A549 (cell line): ENCODE results near the gene NDUFB4.

ENCODE experiments used
- CEBPB ChIP-seq, 2 experiments: fragments of >200 bp in 1 of 2; sonication (Bioruptor Twin) in 1 of 2; formaldehyde crosslinking in 1 of 2; IDR thresholded peaks; 2 replicates each; pipeline ENCODE4 v1.6.1; 2012 to 2016
- EHMT2 ChIP-seq: fragments of 200-600 bp; sonication (generic); IDR thresholded peaks from 2 replicates; pipeline ENCODE4 v1.6.1; 2016; ENCODE audit warnings: antibody characterized with exemption, low read depth, mild to moderate bottlenecking, moderate library complexity
- HOXA7 ChIP-seq: fragments of 250-450 bp; sonication (Bioruptor Pico); IDR thresholded peaks from 2 replicates; pipeline ENCODE4 v1.5.0; 2020; ENCODE audit warnings: mild to moderate bottlenecking, moderate library complexity
- JUN ChIP-seq, 2 experiments: fragments of >200 bp; sonication (Bioruptor Twin); formaldehyde crosslinking; IDR thresholded peaks; 2 replicates in 1 of 2; 3 replicates in 1 of 2; pipeline ENCODE4 v1.6.1; 2016 to 2017
- KDM1A ChIP-seq: fragments of 200-600 bp; sonication (generic); IDR thresholded peaks from 2 replicates; pipeline ENCODE4 v1.6.1; 2016; ENCODE audit warnings: low read depth, mild to moderate bottlenecking
- POLR2AphosphoS2 ChIP-seq: conservative IDR thresholded peaks from 2 replicates; pipeline ENCODE4 v1.6.1; 2012; ENCODE audit warnings: low read length, improper control_type of control experiment, inconsistent platforms
- RNF2 ChIP-seq: fragments of 200-600 bp; sonication (generic); IDR thresholded peaks from 2 replicates; pipeline ENCODE4 v1.6.1; 2016; ENCODE audit warnings: low read depth, mild to moderate bottlenecking, antibody characterized with exemption, moderate library complexity, borderline replicate concordance
- TP53 ChIP-seq: fragments of 250-450 bp; sonication (Bioruptor Pico); IDR thresholded peaks from 2 replicates; pipeline ENCODE4 v1.5.0; 2021; ENCODE audit warnings: mild to moderate bottlenecking, moderate library complexity
- TF ChIP-seq, protein P1 (sequence below): fragments of >200 bp; sonication (Bioruptor Twin); formaldehyde crosslinking; IDR thresholded peaks from 3 replicates; pipeline ENCODE4 v1.5.1; 2016
- TF ChIP-seq, protein P2 (sequence below): IDR thresholded peaks from 2 replicates; pipeline ENCODE4 v1.6.1; 2012
- TF ChIP-seq, protein P3 (sequence below): fragments of 200-600 bp; sonication (generic); IDR thresholded peaks from 2 replicates; pipeline ENCODE4 v1.6.1; 2016; ENCODE audit warnings: antibody characterized with exemption, mild to moderate bottlenecking, moderate library complexity

DNA sequence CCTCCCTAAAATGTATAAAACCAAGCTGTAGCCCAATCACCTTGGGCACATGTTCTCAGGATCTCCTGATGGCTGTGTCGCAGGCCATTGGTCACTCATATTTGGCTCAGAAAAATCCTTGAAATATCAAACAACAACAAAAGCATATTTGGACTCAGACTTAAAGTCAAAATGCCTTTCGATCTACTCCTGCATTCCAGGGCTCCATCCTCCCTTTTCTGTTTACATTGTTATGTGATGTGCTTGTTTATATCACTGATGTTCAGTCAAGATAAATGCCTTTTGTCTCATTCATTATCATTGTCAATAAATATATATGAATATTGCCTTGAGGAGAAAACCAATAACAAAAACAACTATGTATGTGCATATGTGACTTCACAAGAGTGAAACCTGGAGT lies 54.2 kb downstream of the NDUFB4 start:
- TF ChIP-seq CEBPB (IDR thresholded peaks at IDR 0.05) (no peak), EHMT2 (no peak), JUN (IDR thresholded peaks at IDR 0.05) (no peak), HOXA7 (CRISPR knock-in tag) (no peak), RNF2 (no peak), KDM1A (no peak), TP53 (CRISPR knock-in tag) (no peak), POLR2AphosphoS2 (no peak)
- TF ChIP-seq, protein P1, sequence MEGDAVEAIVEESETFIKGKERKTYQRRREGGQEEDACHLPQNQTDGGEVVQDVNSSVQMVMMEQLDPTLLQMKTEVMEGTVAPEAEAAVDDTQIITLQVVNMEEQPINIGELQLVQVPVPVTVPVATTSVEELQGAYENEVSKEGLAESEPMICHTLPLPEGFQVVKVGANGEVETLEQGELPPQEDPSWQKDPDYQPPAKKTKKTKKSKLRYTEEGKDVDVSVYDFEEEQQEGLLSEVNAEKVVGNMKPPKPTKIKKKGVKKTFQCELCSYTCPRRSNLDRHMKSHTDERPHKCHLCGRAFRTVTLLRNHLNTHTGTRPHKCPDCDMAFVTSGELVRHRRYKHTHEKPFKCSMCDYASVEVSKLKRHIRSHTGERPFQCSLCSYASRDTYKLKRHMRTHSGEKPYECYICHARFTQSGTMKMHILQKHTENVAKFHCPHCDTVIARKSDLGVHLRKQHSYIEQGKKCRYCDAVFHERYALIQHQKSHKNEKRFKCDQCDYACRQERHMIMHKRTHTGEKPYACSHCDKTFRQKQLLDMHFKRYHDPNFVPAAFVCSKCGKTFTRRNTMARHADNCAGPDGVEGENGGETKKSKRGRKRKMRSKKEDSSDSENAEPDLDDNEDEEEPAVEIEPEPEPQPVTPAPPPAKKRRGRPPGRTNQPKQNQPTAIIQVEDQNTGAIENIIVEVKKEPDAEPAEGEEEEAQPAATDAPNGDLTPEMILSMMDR: no peak
- TF ChIP-seq, protein P2, sequence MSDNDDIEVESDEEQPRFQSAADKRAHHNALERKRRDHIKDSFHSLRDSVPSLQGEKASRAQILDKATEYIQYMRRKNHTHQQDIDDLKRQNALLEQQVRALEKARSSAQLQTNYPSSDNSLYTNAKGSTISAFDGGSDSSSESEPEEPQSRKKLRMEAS: no peak
- TF ChIP-seq, protein P3, sequence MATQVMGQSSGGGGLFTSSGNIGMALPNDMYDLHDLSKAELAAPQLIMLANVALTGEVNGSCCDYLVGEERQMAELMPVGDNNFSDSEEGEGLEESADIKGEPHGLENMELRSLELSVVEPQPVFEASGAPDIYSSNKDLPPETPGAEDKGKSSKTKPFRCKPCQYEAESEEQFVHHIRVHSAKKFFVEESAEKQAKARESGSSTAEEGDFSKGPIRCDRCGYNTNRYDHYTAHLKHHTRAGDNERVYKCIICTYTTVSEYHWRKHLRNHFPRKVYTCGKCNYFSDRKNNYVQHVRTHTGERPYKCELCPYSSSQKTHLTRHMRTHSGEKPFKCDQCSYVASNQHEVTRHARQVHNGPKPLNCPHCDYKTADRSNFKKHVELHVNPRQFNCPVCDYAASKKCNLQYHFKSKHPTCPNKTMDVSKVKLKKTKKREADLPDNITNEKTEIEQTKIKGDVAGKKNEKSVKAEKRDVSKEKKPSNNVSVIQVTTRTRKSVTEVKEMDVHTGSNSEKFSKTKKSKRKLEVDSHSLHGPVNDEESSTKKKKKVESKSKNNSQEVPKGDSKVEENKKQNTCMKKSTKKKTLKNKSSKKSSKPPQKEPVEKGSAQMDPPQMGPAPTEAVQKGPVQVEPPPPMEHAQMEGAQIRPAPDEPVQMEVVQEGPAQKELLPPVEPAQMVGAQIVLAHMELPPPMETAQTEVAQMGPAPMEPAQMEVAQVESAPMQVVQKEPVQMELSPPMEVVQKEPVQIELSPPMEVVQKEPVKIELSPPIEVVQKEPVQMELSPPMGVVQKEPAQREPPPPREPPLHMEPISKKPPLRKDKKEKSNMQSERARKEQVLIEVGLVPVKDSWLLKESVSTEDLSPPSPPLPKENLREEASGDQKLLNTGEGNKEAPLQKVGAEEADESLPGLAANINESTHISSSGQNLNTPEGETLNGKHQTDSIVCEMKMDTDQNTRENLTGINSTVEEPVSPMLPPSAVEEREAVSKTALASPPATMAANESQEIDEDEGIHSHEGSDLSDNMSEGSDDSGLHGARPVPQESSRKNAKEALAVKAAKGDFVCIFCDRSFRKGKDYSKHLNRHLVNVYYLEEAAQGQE: no peak
